Measurements from ENCODE around the gene TMEM126B. TPM values are rescaled to one million over a fixed set of nuclear protein-coding genes. Genes with fewer than 3 reads are reported as not detected.

TMEM126B gene
- total RNA-seq, 1 experiment from 2014 or later, result 144 TPM

DNA sequence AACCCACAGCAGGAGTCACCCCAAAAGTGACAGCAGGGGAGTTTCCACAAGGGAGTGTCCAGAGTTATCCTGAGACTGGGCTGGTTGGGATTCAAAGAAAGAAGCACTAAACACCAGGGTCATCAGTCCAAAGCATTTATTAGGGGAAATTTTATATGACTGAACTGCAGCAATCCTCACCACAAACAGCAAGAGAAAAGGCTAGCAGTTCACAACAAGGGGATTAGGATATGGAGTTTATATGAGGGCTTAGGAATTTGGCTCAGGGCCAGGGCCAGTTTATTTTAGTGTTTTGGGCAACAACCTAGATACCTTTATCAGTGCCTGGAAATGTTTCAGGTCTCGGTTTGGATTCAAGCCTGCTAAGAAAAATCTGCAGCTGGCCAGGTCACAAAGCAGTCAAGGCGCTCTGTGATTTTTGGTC lies 14.8 kb downstream of the TMEM126B start:
- Histone ChIP-seq H3K4me3 (ENCODE audit: low read depth, low read length) (no peak overlapping the region), H3K36me3 (ENCODE audit: control insufficient read depth, insufficient read depth, low read length) (no peaks in the 10 kb centered on the region), H3K4me1 (peaks cover 11% of the 10 kb centered on the region), H3K9me3 (no peaks in the 10 kb centered on the region), H3K27me3 (replicated peaks; ENCODE audit: control insufficient read depth, insufficient read depth, low read length) (no peaks in the 10 kb centered on the region)
- DNase-seq, result no peak
- ChIA-PET CTCF (no interaction called here), POLR2A (no interaction called here)
- Mint-ChIP-seq H3K27ac (ENCODE audit: unreplicated experiment) (no peak overlapping the region), H3K9me3 (ENCODE audit: unreplicated experiment) (peaks cover 9% of the 10 kb centered on the region), H3K36me3 (ENCODE audit: insufficient read depth, unreplicated experiment) (peaks cover 23% of the 10 kb centered on the region), H3K27me3 (ENCODE audit: insufficient read depth, unreplicated experiment) (no peaks in the 10 kb centered on the region), H3K4me1 (ENCODE audit: low read depth, unreplicated experiment) (peaks cover 24% of the 10 kb centered on the region), H3K4me3 (ENCODE audit: unreplicated experiment) (no peak overlapping the region)
- intact Hi-C loops (cut with micrococcal nuclease; ENCODE audit: unreplicated experiment), result no loop called here
- no TSS peak for BruUV-seq (replicated peaks)
- TF ChIP-seq, protein P1, sequence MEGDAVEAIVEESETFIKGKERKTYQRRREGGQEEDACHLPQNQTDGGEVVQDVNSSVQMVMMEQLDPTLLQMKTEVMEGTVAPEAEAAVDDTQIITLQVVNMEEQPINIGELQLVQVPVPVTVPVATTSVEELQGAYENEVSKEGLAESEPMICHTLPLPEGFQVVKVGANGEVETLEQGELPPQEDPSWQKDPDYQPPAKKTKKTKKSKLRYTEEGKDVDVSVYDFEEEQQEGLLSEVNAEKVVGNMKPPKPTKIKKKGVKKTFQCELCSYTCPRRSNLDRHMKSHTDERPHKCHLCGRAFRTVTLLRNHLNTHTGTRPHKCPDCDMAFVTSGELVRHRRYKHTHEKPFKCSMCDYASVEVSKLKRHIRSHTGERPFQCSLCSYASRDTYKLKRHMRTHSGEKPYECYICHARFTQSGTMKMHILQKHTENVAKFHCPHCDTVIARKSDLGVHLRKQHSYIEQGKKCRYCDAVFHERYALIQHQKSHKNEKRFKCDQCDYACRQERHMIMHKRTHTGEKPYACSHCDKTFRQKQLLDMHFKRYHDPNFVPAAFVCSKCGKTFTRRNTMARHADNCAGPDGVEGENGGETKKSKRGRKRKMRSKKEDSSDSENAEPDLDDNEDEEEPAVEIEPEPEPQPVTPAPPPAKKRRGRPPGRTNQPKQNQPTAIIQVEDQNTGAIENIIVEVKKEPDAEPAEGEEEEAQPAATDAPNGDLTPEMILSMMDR (IDR thresholded peaks at IDR 0.05; ENCODE audit: insufficient read depth in 1 of 2, low read depth in 1 of 2, low read length in 1 of 2, severe bottlenecking in 1 of 2, unreplicated experiment in 1 of 2), result no peak

- Histone ChIP-seq H3K4me3 (ENCODE audit: low read depth, low read length) (peak overlapping the region; percentile 49), H3K4me1 (peaks cover 22% of the 10 kb centered on the region), H3K36me3 (ENCODE audit: control insufficient read depth, insufficient read depth, low read length) (peaks cover 2% of the 10 kb centered on the region; the same call in 1 of the 2 replicates), H3K27me3 (replicated peaks; ENCODE audit: control insufficient read depth, insufficient read depth, low read length) (no peaks in the 10 kb centered on the region), H3K9me3 (no peaks in the 10 kb centered on the region)
- Mint-ChIP-seq H3K4me1 (ENCODE audit: low read depth, unreplicated experiment) (peaks cover 36% of the 10 kb centered on the region), H3K27ac (ENCODE audit: unreplicated experiment) (peak overlapping the region; percentile 87), H3K27me3 (ENCODE audit: insufficient read depth, unreplicated experiment) (no peaks in the 10 kb centered on the region), H3K9me3 (ENCODE audit: unreplicated experiment) (no peaks in the 10 kb centered on the region), H3K4me3 (ENCODE audit: unreplicated experiment) (peak overlapping the region; percentile 81), H3K36me3 (ENCODE audit: insufficient read depth, unreplicated experiment) (peaks cover 25% of the 10 kb centered on the region)
- ChIA-PET POLR2A (interaction anchor here (0.8 to 3.2 kb wide), 9 partner anchors 9 to 141 kb away, joined by 3 to 38 read pairs (median 9); partner anchors contain the start of genes CCDC89, CREBZF, DLG2 and TMEM126B), CTCF (interaction anchor here (0.7 to 1.8 kb wide), 6 partner anchors 12 to 546 kb away, joined by 3 to 11 read pairs (median 3); partner anchors contain the start of genes CREBZF and TMEM126B)
- no peak for DNase-seq
- BruUV-seq (replicated peaks), result no TSS peak
- intact Hi-C loops (cut with micrococcal nuclease; ENCODE audit: unreplicated experiment), result loop anchor here (1.0 kb wide), 2 partner anchors 19 to 52 kb away; partner anchors contain the start of gene TMEM126B
- TF ChIP-seq, protein P1 (IDR thresholded peaks at IDR 0.05; ENCODE audit: insufficient read depth in 1 of 2, low read depth in 1 of 2, low read length in 1 of 2, severe bottlenecking in 1 of 2, unreplicated experiment in 1 of 2), result no peak
Measured at GRCh38 chr11:85647078-85647477, 18.7 kb downstream of the TMEM126B start.

DNA sequence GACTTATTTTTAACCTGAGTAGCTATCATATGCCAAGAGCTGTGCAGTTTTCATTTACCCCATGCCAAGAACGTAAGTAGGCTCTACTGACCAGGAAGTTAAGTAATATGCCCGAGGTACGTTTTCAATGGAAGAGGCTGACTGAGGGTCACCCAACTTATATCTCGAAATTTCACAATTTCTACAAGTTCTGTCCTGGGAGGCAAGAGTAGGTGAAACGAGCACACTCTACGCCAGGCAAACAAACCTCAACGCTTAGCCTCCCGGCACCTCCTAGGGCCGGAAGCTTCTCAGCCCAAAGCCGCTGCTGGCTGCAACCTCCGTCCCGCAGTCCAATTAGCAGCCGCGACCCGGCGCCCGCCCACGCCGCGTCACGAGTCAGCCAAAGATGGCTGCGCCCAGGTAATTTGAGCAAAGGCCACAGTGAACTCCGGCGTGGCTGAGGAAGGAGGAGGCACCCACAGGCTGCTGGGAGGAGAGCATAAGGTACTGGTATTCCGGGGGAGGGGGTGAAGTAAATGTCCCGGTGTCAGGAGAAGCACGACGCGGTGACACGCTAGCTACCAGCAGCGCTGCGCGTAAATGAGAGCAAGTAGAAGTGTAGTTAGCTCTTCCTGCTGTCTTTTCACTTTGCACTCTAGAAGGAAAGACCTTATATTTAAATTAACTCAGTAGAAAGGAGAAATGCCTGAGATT lies 19.4 kb downstream of the TMEM126B start, which contains the start of gene TMEM126A:
TMEM126A (plus strand) TSS at position 364 of the 696 bp plus-strand sequence. CDS start 2,289 bp downstream, outside the sequence.
- Mint-ChIP-seq H3K27me3 (ENCODE audit: insufficient read depth, unreplicated experiment) (no peaks in the 10 kb centered on the region), H3K4me3 (ENCODE audit: unreplicated experiment) (peak within 1 kb of the TSS; percentile 81), H3K36me3 (ENCODE audit: insufficient read depth, unreplicated experiment) (peaks cover 25% of the 10 kb centered on the region), H3K9me3 (ENCODE audit: unreplicated experiment) (no peaks in the 10 kb centered on the region), H3K4me1 (ENCODE audit: low read depth, unreplicated experiment) (peaks cover 36% of the 10 kb centered on the region), H3K27ac (ENCODE audit: unreplicated experiment) (peak within 1 kb of the TSS; percentile 87)
- ChIA-PET POLR2A (interaction anchor here (0.6 to 3.2 kb wide), 12 partner anchors 10 to 923 kb away, joined by 3 to 38 read pairs (median 7); partner anchors contain the start of genes CCDC89, CREBZF, DLG2 and TMEM126B), CTCF (interaction anchor here (0.7 to 1.8 kb wide), 6 partner anchors 13 to 546 kb away, joined by 3 to 11 read pairs (median 3); partner anchors contain the start of genes CREBZF and TMEM126B)
- H3K4me3 ChIP-seq (ENCODE audit: low read depth, low read length), result peak within 1 kb of the TSS; percentile 49
- peaks cover 22% of the 10 kb centered on the region for H3K4me1 ChIP-seq
- intact Hi-C loops (cut with micrococcal nuclease; ENCODE audit: unreplicated experiment), result loop anchor here (1.0 kb wide), 4 partner anchors 9 to 52 kb away; partner anchors contain the start of gene TMEM126B
- H3K36me3 ChIP-seq (ENCODE audit: control insufficient read depth, insufficient read depth, low read length), result peaks cover 2% of the 10 kb centered on the region; the same call in 1 of the 2 replicates
- H3K9me3 ChIP-seq, result no peaks in the 10 kb centered on the region
- no TSS peak for BruUV-seq (replicated peaks)
- TF ChIP-seq, protein P1 (IDR thresholded peaks at IDR 0.05; ENCODE audit: insufficient read depth in 1 of 2, low read depth in 1 of 2, low read length in 1 of 2, severe bottlenecking in 1 of 2, unreplicated experiment in 1 of 2), result no peak
- no peaks in the 10 kb centered on the region for H3K27me3 ChIP-seq (replicated peaks; ENCODE audit: control insufficient read depth, insufficient read depth, low read length)
- peak; percentile 99 for DNase-seq
